Epithelial cell of esophagus (primary cell): ENCODE results near the gene NEURL1.

ENCODE experiments used
- DNase-seq: peaks from one replicate; pipeline ENCODE4 v3.0.0; 2010; ENCODE audit warnings: low read depth
- H3K4me3 ChIP-seq: 2 replicates; pipeline ENCODE4 v1.5.1; 2011; ENCODE audit warnings: mild to moderate bottlenecking, low read length, control low read depth
- CTCF ChIP-seq: IDR thresholded peaks from 2 replicates; pipeline ENCODE4 v1.5.1; 2011; ENCODE audit warnings: low read depth, mild to moderate bottlenecking, low read length, control low read depth, inconsistent platforms; ENCODE audit not compliant: insufficient read depth; ENCODE audit errors: missing control alignments

Gene NEURL1

GRCh38 chr10:103510046-103510685 lies 16.7 kb downstream of the NEURL1 start:
- no peak for TF ChIP-seq CTCF
- H3K4me3 ChIP-seq, result no peak overlapping the region
- no peak for DNase-seq

- no peak for TF ChIP-seq CTCF
- no peak for DNase-seq
- no peak overlapping the region for H3K4me3 ChIP-seq
These were observed 17.6 kb downstream of the NEURL1 start for GRCh38 chr10:103510791-103511752.

GRCh38 chr10:103512166-103512565 lies 18.7 kb downstream of the NEURL1 start:
- DNase-seq, result no peak
- TF ChIP-seq CTCF, result no peak
- no peak overlapping the region for H3K4me3 ChIP-seq

- DNase-seq, result no peak
- no peak for TF ChIP-seq CTCF
These were observed 19.3 kb downstream of the NEURL1 start for GRCh38 chr10:103512591-103513379.

GRCh38 chr10:103513380-103514060 lies 20.0 kb downstream of the NEURL1 start:
- no peak for DNase-seq
- TF ChIP-seq CTCF, result no peak
- no peak overlapping the region for H3K4me3 ChIP-seq

More at GRCh38 chr10:103512591-103513379, 19.3 kb downstream of the NEURL1 start:
- H3K4me3 ChIP-seq, result no peak overlapping the region

GRCh38 chr10:103514244-103514643 lies 20.7 kb downstream of the NEURL1 start:
- no peak overlapping the region for H3K4me3 ChIP-seq
- no peak for TF ChIP-seq CTCF

More at GRCh38 chr10:103514244-103514643, 20.7 kb downstream of the NEURL1 start:
- no peak for DNase-seq
